Prostate gland (tissue), 2 donors: Measurements from ENCODE around the gene AMOTL2. TPM values are rescaled to one million over a fixed set of nuclear protein-coding genes. Genes with fewer than 3 reads are reported as not detected.

Experiments used
- DNase-seq: peaks from one replicate; pipeline ENCODE4 v3.0.0-alpha.2; 2019; ENCODE audit warnings: low spot score
- H3K27ac ChIP-seq, 2 donors: fragments of 200-600 bp; sonication (generic); 2 replicates each; pipeline ENCODE4 v1.5.1; 2017 to 2019
- H3K27me3 ChIP-seq: fragments of 200-600 bp; sonication (generic); replicated peaks from 2 replicates; pipeline ENCODE4 v1.5.1; 2019; ENCODE audit not compliant: insufficient read depth
- H3K36me3 ChIP-seq, 2 donors: fragments of 200-600 bp; sonication (generic); 1 replicate in 1 of 2; 2 replicates in 1 of 2; pipeline versions ENCODE4 v1.5.1 to v1.8.1; 2017 to 2019
- H3K4me1 ChIP-seq: fragments of 200-600 bp; sonication (generic); replicated peaks from 2 replicates; pipeline ENCODE4 v1.5.1; 2019
- H3K4me3 ChIP-seq, 2 donors: fragments of 200-600 bp; sonication (generic); 2 replicates each; pipeline ENCODE4 v1.5.1; 2017 to 2019
- H3K9me3 ChIP-seq: fragments of 200-600 bp; sonication (generic); 2 replicates; pipeline ENCODE4 v1.5.1; 2017
- POLR2A ChIP-seq: fragments of 450-650 bp; IDR thresholded peaks from one replicate; pipeline ENCODE4 v1.6.1; 2016; ENCODE audit warnings: antibody characterized with exemption, mild to moderate bottlenecking
- POLR2AphosphoS5 ChIP-seq: sonication (generic); formaldehyde crosslinking; IDR thresholded peaks from one replicate; pipeline ENCODE4 v1.6.1; 2017; ENCODE audit warnings: antibody characterized with exemption
- WGBS: methylation state at CpG from one replicate; pipeline ENCODE4 v1.1.5; 2018; 5-methylcytosine and 5-hydroxymethylcytosine counted together
- intact Hi-C: fragments of 100-400 bp; cut with DNase I; formaldehyde crosslinking; loops from one replicate; pipeline ENCODE4 v1.14.2; 2022
- total RNA-seq, 2 donors: library from RNA; depleted of rRNA; stranded (reverse); fragments of >200 nt; gene quantifications; one replicate each; pipeline ENCODE4 v1.1.0, GENCODE V29; 2016
- TF ChIP-seq, protein P1 (sequence below), 4 experiments: fragments of 200-600 bp in 2 of 4; fragments of 450-650 bp in 2 of 4; sonication (generic) in 2 of 4; IDR thresholded peaks; 1 replicate in 3 of 4; 2 replicates in 1 of 4; pipeline ENCODE4 v1.5.1; 2016 to 2019; ENCODE audit warnings: antibody characterized with exemption in 4 of 4, mild to moderate bottlenecking in 2 of 4, moderate library complexity in 2 of 4

AMOTL2 gene
- total RNA-seq, 2 donors from 2014 or later = 86.1 to 92.8 TPM

DNA sequence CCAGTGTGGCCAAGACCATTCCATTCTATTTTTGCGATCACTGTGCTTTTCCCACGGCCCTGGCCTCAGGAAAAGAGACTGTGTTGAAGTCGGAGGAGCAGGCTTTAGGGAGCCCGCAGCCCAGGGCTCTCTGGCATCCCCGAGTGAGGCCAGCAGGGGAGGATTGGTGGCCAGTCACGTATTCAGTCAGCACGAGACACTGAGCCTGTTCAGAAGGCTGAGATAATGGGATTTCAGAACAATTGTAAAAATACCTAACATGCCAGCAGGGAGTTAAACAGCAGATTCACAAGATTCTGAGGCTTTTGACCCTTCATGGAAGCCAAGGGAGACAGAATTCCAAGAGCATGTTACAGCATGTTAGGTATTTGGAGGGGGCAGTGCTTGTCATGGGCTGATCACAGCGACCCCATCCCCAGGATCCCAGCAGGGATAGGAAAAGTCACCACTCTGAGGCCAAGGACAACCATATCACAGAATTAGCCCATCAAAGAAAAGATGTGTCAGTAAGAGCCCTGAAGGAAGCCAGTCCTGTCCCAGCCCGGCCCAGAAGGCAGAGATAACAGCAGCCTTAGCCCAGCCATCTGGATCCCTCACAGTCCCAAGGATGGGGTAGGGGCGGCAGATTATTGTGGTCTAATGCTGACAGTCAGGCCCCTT is 40.6 kb downstream of the AMOTL2 start:
- no peaks in the 10 kb centered on the region for H3K36me3 ChIP-seq
- no peak overlapping the region for H3K4me3 ChIP-seq
- H3K4me1 ChIP-seq = no peaks in the 10 kb centered on the region
- no peaks in the 10 kb centered on the region for H3K9me3 ChIP-seq
- no peak for DNase-seq
- TF ChIP-seq POLR2A (no peak), POLR2AphosphoS5 (peak; percentile 41)
- intact Hi-C loops = loop anchor here (2.0 kb wide), 2 partner anchors 21 kb away; no protein-coding TSS in a partner anchor
- 24% methylated on average over 10 of the region's 10 CpGs for WGBS
- H3K27ac ChIP-seq = peak overlapping the region; percentile 64 to 68
- H3K27me3 ChIP-seq = no peaks in the 10 kb centered on the region

DNA sequence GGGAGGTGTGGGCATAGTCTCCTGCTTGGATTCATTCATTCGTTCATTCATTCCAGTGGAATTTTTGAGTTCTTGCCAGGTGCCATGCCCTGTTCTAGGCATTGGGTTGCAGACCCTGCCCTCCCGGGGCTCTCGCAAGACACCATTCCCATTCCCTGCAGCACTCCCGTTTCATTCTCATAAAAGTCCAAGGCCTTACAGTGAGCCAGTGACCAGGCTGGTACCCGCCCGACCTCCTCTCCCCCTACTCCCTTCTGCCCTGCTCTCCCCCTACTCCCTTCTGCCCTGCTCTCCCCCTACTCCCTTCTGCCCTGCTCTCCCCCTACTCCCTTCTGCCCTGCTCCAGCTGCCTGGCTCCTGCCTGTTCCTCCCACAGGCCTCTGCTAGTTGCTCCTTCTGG is 41.9 kb downstream of the AMOTL2 start:
- DNase-seq = no peak
- Histone ChIP-seq H3K27me3 (no peaks in the 10 kb centered on the region), H3K27ac (peak overlapping the region; percentile 5 to 55), H3K36me3 (no peaks in the 10 kb centered on the region), H3K9me3 (no peaks in the 10 kb centered on the region), H3K4me1 (peaks cover 3% of the 10 kb centered on the region), H3K4me3 (no peak overlapping the region)
- WGBS = 75% methylated on average over 6 of the region's 6 CpGs
- TF ChIP-seq POLR2A (no peak), POLR2AphosphoS5 (no peak)
- TF ChIP-seq, protein P1, sequence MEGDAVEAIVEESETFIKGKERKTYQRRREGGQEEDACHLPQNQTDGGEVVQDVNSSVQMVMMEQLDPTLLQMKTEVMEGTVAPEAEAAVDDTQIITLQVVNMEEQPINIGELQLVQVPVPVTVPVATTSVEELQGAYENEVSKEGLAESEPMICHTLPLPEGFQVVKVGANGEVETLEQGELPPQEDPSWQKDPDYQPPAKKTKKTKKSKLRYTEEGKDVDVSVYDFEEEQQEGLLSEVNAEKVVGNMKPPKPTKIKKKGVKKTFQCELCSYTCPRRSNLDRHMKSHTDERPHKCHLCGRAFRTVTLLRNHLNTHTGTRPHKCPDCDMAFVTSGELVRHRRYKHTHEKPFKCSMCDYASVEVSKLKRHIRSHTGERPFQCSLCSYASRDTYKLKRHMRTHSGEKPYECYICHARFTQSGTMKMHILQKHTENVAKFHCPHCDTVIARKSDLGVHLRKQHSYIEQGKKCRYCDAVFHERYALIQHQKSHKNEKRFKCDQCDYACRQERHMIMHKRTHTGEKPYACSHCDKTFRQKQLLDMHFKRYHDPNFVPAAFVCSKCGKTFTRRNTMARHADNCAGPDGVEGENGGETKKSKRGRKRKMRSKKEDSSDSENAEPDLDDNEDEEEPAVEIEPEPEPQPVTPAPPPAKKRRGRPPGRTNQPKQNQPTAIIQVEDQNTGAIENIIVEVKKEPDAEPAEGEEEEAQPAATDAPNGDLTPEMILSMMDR (IDR thresholded peaks at IDR 0.05) = no peak
- intact Hi-C loops = loop anchor here (2.0 kb wide), 1 partner anchor 20 kb away; no protein-coding TSS in a partner anchor

DNA sequence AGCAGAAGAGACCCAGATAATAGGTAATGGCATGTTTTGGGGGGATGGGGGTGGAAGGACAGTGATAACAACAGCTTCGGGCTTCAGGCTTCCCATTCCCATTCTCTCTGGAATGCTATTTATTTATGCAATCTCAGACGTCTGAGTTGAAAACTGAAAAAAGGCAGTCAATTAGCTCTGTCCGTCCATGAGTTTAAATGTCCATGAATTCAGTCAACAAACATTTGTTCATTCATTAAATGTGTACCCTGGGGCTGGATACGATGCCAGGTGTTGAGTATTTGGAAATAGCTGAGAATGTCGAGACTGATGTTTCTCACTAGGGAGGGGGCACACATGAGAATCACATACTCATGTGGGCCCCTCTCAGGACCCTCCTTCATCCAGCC is 42.4 kb downstream of the AMOTL2 start:
- WGBS = 41% methylated on average over 5 of the region's 5 CpGs
- Histone ChIP-seq H3K36me3 (no peaks in the 10 kb centered on the region), H3K9me3 (no peaks in the 10 kb centered on the region), H3K4me1 (peaks cover 5% of the 10 kb centered on the region), H3K27me3 (no peaks in the 10 kb centered on the region), H3K27ac (peak overlapping the region; percentile 27 to 55), H3K4me3 (no peak overlapping the region)
- intact Hi-C loops = loop anchor here (2.0 kb wide), 1 partner anchor 19 kb away; no protein-coding TSS in a partner anchor
- TF ChIP-seq POLR2AphosphoS5 = no peak
- TF ChIP-seq, protein P1 (IDR thresholded peaks at IDR 0.05) = no peak
- no peak for TF ChIP-seq POLR2A
- DNase-seq = no peak

DNA sequence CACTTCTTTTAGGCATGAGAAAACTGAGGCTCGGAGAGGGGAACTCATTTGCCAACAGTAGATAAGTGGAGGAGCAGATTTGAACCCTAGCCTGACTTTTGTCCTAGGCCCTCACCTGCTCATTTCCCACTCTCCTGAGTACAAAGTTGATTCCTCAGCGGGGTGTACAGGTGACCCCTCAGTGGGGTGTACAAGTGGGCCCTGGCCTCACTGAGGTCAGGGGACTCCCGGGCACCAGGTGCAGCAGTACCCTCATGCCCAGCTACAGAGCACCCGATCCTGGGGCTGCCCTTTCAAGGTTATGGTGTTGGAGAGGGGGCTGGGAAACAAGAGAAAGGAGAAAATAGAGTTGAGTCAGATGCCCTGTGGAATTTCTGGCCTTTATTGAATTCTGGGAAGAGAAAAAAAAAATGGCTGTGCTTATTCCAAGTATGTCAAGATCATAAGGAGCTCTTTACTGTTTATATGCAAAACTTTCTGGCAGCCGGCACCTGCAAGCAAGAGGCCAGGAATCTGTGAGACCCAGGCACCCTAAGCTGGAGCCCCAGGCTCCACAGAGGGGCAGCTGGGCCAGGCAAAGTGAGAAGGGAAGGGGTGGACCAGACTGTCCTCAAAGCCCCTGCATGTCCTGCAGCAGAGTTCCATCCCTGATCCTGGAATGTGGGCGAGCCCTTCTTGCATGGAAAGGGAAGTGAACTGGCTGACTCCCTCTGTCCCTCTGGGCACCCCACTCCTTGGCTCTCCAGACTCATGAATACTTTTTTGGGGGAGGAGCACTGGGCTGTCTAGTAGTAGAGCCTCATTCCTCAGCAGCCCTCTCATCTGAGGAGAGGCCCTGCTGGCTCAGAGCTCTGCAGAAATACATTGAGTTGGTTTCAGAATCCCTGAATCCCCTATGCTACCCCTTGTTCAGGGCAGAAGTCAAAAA is 43.1 kb downstream of the AMOTL2 start:
- TF ChIP-seq, protein P1 (IDR thresholded peaks at IDR 0.05) = no peak
- TF ChIP-seq POLR2AphosphoS5 (no peak), POLR2A (no peak)
- Histone ChIP-seq H3K27ac (peak overlapping the region; percentile 37 to 55), H3K4me3 (no peak overlapping the region), H3K4me1 (peaks cover 5% of the 10 kb centered on the region), H3K36me3 (no peaks in the 10 kb centered on the region), H3K9me3 (no peaks in the 10 kb centered on the region), H3K27me3 (no peaks in the 10 kb centered on the region)
- intact Hi-C loops = no loop called here
- no peak for DNase-seq
- 59% methylated on average over 6 of the region's 6 CpGs for WGBS

DNA sequence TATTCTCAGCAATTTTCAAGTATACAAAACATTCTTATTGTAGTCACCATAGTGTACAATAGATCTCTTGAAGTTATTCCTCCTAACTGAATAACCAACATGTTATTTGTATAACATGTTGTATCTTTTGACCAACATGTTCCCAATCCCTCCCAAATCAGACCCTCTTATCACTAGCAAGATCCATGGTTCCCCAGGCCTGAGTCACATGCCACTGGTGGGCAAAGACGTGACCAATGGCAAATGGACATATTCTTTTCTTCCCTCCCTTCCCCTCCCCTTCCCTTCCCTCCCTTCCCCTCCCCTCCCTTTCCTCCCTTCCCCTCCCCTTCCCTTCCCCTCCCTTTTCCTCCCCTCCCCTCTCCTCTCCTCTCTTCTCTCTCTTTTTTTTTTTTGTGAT is 45.4 kb downstream of the AMOTL2 start:
- no peak overlapping the region for H3K27ac ChIP-seq
- peaks cover 5% of the 10 kb centered on the region for H3K4me1 ChIP-seq
- no peaks in the 10 kb centered on the region for H3K27me3 ChIP-seq
- TF ChIP-seq POLR2A (no peak), POLR2AphosphoS5 (no peak)
- TF ChIP-seq, protein P1 (IDR thresholded peaks at IDR 0.05) = no peak
- no peak overlapping the region for H3K4me3 ChIP-seq
- no peaks in the 10 kb centered on the region for H3K9me3 ChIP-seq
- DNase-seq = no peak
- no peaks in the 10 kb centered on the region for H3K36me3 ChIP-seq
- WGBS = 90% methylated on average over 1 of the region's 1 CpG
- intact Hi-C loops = no loop called here
